Measurements from ENCODE around the gene ZNF521. TPM values are rescaled to one million over a fixed set of nuclear protein-coding genes. Genes with fewer than 3 reads are reported as not detected.

The ZNF521 gene
- total RNA-seq, 1 experiment from 2014 or later, result not detected

DNA sequence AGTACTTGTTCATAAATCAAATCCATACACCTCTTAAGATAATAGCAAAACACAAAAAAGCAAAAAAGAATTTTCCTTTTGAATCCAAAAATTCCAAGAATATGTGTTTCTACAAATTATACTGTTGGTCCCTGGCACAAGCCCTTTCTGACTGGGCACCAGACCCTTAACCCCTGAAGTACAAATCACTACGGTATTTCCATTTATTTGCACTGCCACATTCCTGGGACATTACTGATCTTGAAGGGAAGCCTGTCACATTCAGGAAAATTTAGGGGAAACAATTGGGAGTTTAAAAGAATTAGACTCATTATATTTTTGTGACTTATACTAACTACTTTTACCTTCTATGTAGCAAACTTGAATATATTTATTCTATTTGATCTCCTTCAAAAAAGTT is 98.8 kb downstream of the ZNF521 start:
- H3K27ac ChIP-seq, result no peak overlapping the region
- ChIA-PET CTCF (no interaction called here), POLR2A (ENCODE audit: unreplicated experiment) (no interaction called here)
- no peaks in the 10 kb centered on the region for H3K9me2 ChIP-seq (ENCODE audit: insufficient read depth)
- intact Hi-C loops (cut with micrococcal nuclease; ENCODE audit: unreplicated experiment), result no loop called here
- no peak overlapping the region for H3K4me3 ChIP-seq
- H3K4me1 ChIP-seq (replicated peaks; ENCODE audit: insufficient read depth), result no peaks in the 10 kb centered on the region
- H3K27me3 ChIP-seq (ENCODE audit: insufficient read depth, low read depth), result no peaks in the 10 kb centered on the region
- BruUV-seq (replicated peaks), result no TSS peak
- TF ChIP-seq, protein P1, sequence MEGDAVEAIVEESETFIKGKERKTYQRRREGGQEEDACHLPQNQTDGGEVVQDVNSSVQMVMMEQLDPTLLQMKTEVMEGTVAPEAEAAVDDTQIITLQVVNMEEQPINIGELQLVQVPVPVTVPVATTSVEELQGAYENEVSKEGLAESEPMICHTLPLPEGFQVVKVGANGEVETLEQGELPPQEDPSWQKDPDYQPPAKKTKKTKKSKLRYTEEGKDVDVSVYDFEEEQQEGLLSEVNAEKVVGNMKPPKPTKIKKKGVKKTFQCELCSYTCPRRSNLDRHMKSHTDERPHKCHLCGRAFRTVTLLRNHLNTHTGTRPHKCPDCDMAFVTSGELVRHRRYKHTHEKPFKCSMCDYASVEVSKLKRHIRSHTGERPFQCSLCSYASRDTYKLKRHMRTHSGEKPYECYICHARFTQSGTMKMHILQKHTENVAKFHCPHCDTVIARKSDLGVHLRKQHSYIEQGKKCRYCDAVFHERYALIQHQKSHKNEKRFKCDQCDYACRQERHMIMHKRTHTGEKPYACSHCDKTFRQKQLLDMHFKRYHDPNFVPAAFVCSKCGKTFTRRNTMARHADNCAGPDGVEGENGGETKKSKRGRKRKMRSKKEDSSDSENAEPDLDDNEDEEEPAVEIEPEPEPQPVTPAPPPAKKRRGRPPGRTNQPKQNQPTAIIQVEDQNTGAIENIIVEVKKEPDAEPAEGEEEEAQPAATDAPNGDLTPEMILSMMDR (conservative IDR thresholded peaks at IDR 0.05), result no peak
- no peak for TF ChIP-seq EZH2 (IDR thresholded peaks at IDR 0.05; ENCODE audit: low read depth)
- DNase-seq, result no peak
- no peaks in the 10 kb centered on the region for H3K9me3 ChIP-seq (ENCODE audit: insufficient read depth, low read depth)
- H3K4me2 ChIP-seq, result no peak overlapping the region
- no peak overlapping the region for H2AFZ ChIP-seq
- no peaks in the 10 kb centered on the region for H4K20me1 ChIP-seq (ENCODE audit: insufficient read depth)
- H3K36me3 ChIP-seq (ENCODE audit: low read depth), result no peaks in the 10 kb centered on the region
- H3K79me2 ChIP-seq (ENCODE audit: low read depth), result no peaks in the 10 kb centered on the region
- no peaks in the 10 kb centered on the region for H3F3A ChIP-seq (ENCODE audit: insufficient read depth, low read depth)

DNA sequence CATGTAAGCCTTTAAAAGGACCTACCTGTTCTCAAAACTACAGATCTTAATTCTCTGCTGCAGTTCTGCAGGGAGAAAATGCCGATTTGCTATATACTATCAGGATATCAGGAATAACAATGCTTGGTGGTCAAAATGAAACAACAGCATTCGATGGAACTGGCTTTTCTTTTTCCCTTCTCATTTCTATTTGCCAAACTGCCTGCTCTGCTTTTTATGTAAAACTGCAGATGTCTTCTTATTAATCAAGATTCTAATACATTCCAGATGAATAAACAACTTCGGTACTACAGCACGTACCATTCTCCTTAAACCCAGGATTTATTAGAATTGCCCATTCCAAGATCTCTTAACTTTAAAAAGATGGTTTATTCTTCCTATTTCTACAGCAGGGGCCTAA is 100.9 kb downstream of the ZNF521 start:
- no TSS peak for BruUV-seq (replicated peaks)
- H3K79me2 ChIP-seq (ENCODE audit: low read depth), result no peaks in the 10 kb centered on the region
- H3K9me3 ChIP-seq (ENCODE audit: insufficient read depth, low read depth), result no peaks in the 10 kb centered on the region
- no peaks in the 10 kb centered on the region for H3K27me3 ChIP-seq (ENCODE audit: insufficient read depth, low read depth)
- no peaks in the 10 kb centered on the region for H3K36me3 ChIP-seq (ENCODE audit: low read depth)
- H3K9me2 ChIP-seq (ENCODE audit: insufficient read depth), result no peaks in the 10 kb centered on the region
- no peaks in the 10 kb centered on the region for H4K20me1 ChIP-seq (ENCODE audit: insufficient read depth)
- H3F3A ChIP-seq (ENCODE audit: insufficient read depth, low read depth), result no peaks in the 10 kb centered on the region
- intact Hi-C loops (cut with micrococcal nuclease; ENCODE audit: unreplicated experiment), result no loop called here
- no peak for TF ChIP-seq EZH2 (IDR thresholded peaks at IDR 0.05; ENCODE audit: low read depth)
- TF ChIP-seq, protein P1 (conservative IDR thresholded peaks at IDR 0.05), result no peak
- no peak overlapping the region for H3K27ac ChIP-seq
- CTCF ChIA-PET, result no interaction called here
- no peak for DNase-seq
- no peaks in the 10 kb centered on the region for H3K4me1 ChIP-seq (replicated peaks; ENCODE audit: insufficient read depth)
- H3K4me2 ChIP-seq, result no peak overlapping the region
- no peak overlapping the region for H3K4me3 ChIP-seq
- POLR2A ChIA-PET (ENCODE audit: unreplicated experiment), result no interaction called here
- no peak overlapping the region for H2AFZ ChIP-seq

DNA sequence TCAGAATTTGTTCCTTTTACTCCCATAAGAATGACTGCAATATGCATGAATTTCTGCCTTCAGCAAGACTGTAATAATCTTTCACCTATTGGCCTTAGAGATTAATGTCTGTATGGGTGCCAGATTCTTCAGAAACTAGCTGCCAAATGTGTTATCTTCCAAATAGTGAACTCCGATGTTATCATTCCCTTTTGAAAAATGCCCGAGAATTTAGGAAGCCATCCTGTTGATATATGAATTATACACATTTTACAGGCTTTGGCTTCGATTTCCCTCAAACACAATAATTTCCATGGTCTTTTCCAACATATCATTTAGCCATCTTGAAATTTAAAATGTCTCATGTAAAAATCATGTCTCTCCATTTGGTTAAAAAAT is 101.5 kb downstream of the ZNF521 start:
- no peak overlapping the region for H3K4me3 ChIP-seq
- no peaks in the 10 kb centered on the region for H3K79me2 ChIP-seq (ENCODE audit: low read depth)
- no peak overlapping the region for H2AFZ ChIP-seq
- no peak for DNase-seq
- H3K9me3 ChIP-seq (ENCODE audit: insufficient read depth, low read depth), result no peaks in the 10 kb centered on the region
- no peaks in the 10 kb centered on the region for H3F3A ChIP-seq (ENCODE audit: insufficient read depth, low read depth)
- H3K4me1 ChIP-seq (replicated peaks; ENCODE audit: insufficient read depth), result no peaks in the 10 kb centered on the region
- CTCF ChIA-PET, result no interaction called here
- POLR2A ChIA-PET (ENCODE audit: unreplicated experiment), result no interaction called here
- no peaks in the 10 kb centered on the region for H4K20me1 ChIP-seq (ENCODE audit: insufficient read depth)
- no peak overlapping the region for H3K4me2 ChIP-seq
- no peaks in the 10 kb centered on the region for H3K9me2 ChIP-seq (ENCODE audit: insufficient read depth)
- intact Hi-C loops (cut with micrococcal nuclease; ENCODE audit: unreplicated experiment), result no loop called here
- H3K27ac ChIP-seq, result no peak overlapping the region
- no TSS peak for BruUV-seq (replicated peaks)
- no peaks in the 10 kb centered on the region for H3K36me3 ChIP-seq (ENCODE audit: low read depth)
- TF ChIP-seq EZH2 (IDR thresholded peaks at IDR 0.05; ENCODE audit: low read depth), result no peak
- TF ChIP-seq, protein P1 (conservative IDR thresholded peaks at IDR 0.05), result no peak
- H3K27me3 ChIP-seq (ENCODE audit: insufficient read depth, low read depth), result no peaks in the 10 kb centered on the region

Measured in PC-9 (cell line).